GM19240 (cell line): ENCODE results near the gene MTRF1L.

Source experiments
- DNase-seq: peaks from one replicate; pipeline ENCODE4 v3.0.0; 2011; ENCODE audit warnings: low spot score; ENCODE audit not compliant: insufficient read length

The MTRF1L gene, protein sequence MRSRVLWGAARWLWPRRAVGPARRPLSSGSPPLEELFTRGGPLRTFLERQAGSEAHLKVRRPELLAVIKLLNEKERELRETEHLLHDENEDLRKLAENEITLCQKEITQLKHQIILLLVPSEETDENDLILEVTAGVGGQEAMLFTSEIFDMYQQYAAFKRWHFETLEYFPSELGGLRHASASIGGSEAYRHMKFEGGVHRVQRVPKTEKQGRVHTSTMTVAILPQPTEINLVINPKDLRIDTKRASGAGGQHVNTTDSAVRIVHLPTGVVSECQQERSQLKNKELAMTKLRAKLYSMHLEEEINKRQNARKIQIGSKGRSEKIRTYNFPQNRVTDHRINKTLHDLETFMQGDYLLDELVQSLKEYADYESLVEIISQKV

GRCh38 chr6:153002613-153003365, at the start of gene MTRF1L:
Gene MTRF1L, minus strand, starts transcription at chr6:153002709. Its CDS starts 24 bp downstream, at chr6:153002685.
- DNase-seq, result peak; percentile 53

GRCh38 chr6:153051801-153052200, 49.3 kb upstream of the MTRF1L start:
- DNase-seq, result no peak

- no peak for DNase-seq
Measured at GRCh38 chr6:153048631-153049030, 46.1 kb upstream of the MTRF1L start.

DNA sequence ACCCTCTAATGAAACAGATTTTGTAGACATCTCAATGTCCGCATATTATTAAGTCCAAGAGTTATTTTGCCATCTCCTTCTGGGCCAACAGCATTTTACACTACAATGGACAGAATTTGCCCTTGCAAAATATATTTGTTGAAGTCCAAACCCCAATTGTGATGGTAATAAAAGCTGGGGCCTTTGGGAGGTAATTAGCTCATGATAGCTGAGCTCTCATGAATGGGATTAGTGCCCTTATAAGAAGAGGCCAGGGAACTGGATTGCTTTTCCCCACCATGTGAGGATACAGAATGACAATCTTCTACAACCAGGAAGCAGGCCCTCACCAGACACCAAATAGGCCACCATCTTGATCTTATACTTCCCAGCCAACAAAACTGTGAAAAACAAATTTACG, 44.9 kb upstream of the MTRF1L start:
- no peak for DNase-seq

DNA sequence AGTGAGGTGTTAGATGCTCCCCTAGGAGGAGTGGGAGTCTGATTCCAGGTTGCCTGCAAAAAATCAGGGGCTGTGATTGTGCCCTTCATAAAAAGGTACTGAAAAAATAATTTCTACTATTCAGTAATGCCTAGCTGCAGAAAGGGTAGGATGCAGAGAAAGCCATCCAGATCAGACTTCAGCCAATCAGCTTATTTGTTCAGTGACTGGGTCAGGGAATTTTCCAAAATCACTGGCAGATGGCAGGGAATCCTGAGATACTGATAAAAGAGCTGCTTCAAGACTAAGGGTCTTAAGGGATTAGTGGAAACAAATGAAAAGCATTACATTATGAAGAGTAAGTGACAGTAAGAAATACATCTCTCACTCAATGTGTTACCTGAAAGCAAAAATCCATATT, 42.8 kb upstream of the MTRF1L start:
- DNase-seq, result no peak

DNA sequence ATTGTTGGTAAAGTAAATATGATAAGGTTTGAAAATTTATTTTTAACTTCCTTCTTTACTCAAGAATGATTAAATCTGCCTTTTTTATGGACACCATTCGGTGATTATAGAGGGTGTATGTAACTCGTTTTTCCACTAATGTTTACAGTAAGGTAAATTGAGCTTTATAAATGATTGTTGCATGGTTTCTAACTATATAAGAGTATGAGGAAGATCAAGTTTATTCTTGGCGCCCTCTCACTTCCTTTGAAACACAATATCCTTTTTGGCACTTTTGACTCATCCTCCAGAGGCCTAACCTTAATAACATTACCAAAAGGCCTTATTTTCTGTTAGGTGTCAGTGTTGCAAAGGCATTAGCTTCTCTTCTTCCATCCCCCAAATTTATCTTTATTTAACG, 41.8 kb upstream of the MTRF1L start:
- no peak for DNase-seq

- no peak for DNase-seq
Measured at GRCh38 chr6:153043719-153044118, 41.2 kb upstream of the MTRF1L start.

DNA sequence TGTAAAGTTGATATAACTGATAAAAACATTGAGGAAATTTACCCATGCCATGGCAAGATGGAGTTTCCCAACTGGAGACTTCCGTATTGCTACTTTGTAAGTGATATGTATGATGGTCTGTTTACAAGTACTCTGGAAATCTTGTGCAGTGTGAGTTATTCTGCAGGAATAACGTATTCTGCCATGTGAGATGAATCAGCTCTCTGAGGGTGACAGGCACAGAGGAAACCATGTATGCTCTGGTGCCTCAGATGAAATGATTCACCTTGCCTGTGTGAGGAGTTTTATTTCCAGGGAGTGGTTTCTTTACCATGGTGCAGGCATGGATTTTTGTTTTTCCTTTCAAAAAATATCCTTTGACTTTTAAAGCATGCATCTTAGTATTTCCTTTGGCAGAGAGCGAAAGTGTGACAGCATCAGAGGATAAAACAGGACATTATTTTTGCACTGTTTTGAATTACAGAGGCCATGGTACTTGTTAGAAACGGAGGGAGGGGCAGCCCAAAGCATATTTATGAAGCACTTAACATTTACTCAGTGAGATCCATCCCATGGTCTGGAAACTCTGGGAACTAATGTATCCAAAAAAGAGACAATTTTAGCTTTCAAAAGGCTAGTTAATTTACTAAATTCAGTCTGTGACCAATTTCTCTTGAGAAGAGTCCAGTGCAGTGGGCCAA, 36.0 kb upstream of the MTRF1L start:
- DNase-seq, result no peak

GRCh38 chr6:153034139-153034538, 31.6 kb upstream of the MTRF1L start:
- no peak for DNase-seq

DNA sequence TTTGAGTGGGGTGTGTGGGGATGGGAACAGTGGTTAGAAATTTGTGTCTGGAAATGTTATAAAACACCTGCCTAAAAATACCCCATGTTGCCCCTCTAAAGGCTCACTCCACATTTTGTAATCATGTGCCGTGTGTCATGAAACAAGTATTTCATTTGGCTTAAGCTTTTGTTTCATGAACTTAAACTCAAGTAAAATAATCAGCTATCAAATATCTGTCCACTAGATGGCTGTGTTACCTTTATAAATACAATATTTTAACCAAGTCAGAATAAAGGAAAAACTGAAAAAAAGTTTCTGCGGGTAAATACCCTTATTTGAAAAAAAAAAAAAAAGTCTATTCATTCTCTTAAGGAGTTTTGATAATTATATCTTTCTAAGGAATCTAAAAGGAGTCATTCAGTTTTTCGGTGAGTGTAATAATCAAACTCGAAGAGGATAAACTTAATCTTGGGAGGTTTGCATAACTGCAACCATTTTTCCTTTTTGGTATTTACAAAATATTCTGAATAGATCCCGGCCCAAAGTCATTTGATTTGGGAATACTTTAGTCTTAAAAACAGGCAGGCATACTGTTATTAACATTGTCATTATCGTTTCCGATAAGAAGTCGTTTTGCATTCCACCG, 29.9 kb upstream of the MTRF1L start:
- DNase-seq, result no peak

DNA sequence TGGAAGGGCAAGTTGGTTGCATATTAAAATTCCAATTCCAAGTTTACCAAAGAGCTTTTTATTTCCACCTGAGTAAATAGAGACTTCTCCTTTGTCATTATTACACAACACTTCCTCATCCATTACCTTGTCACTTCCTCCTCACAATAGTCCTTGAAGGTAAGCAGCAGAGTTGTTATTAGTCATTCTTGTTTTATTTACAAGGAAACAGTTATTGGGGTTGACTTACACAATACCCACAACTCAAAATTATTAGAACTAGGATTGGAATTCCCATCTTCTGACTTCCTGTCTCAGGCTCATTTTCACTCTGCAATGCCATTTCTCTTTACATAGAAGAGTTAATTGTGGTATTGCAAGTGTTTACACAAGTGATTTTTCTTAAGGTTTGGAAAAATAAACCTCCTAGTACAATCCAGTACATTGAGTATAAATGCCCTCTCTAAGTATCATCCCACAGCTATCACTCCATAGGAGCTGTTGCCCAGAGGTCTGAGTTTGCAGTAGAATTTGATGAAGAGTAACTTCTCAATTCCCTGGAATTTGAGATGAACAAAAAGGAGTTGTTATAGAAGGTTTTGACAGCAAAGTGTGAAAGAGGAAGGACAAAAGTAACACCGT, 28.9 kb upstream of the MTRF1L start:
- DNase-seq, result no peak

DNA sequence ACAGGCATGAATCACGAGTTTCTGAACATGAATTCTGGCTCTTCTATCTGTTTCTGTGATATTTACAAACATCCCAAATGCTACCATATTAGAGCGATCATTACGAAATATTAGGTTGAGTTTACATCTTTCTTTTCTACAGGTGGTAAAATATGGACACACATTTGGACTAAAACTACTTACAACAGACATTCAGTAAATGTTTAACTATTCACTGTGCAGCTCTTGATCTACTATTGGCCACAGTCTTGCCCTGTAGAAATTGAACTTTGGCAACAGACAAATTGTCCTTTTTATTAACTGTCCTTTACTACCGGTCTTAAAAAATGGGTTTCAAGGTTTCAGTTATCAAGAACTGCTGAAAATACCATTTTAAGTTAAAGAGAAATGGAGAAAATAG, 26.5 kb upstream of the MTRF1L start:
- DNase-seq, result no peak

DNA sequence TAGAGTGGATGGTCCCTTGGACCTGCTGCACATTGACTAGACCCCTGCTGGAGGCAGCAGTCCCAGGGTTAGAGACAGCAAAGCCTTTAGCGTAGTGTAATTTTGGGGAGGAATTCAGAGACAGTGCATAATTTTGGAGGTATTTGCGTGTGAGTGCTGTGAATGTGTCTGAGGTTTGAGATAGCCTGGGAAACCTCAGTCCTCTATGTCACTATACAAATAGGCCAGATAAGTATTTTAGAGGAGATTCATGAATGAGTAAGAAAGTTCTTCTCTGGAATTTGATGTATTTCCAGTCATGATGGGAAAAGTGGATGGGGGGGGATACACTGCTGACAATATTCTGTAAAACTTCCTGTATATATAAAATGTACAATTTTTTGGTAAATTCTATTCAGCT, 25.8 kb upstream of the MTRF1L start:
- DNase-seq, result no peak

DNA sequence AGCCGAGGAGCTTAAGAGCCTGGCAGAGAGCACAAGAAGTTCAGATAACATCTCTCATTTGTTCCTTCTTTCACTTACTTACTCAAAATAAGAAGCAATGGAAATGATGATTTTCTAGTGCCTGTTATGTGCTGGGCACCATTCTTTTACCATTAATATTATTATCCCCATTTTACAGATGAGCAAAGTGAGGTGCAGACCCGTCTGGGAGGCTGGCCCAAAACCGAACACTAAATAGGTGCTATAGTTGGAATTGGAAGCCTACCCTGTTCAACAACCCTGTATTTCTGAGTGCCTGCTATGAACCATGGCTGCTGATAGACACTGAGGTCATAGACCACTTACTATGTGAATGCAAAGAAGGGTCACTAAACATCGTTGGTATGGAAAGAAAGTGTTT, 25.0 kb upstream of the MTRF1L start:
- no peak for DNase-seq

GRCh38 chr6:153024709-153025017, 22.2 kb upstream of the MTRF1L start:
- DNase-seq, result no peak

- DNase-seq, result peak; percentile 30
Measured at GRCh38 chr6:153023977-153024708, 21.6 kb upstream of the MTRF1L start.

- DNase-seq, result no peak
Measured at GRCh38 chr6:153018355-153018754, 15.8 kb upstream of the MTRF1L start.

DNA sequence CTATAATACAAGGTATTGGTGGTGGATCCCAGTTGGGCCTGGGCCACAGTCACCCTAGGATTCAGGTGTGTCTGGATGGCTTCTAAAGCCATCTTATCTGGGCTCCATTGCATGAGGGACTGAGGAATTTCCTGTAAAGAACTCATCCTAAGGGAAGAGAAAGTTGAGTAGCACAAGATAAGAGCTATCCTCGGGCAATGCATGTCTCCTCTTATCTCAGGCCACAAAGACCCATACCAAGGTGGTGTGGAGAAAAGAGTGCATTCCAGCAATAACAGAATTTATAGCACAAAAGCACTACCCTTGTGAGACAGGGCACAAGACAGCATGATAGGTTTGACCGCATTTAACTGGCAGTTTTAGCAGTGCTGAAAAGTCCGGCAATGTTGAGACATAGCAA, 14.3 kb upstream of the MTRF1L start:
- DNase-seq, result no peak

GRCh38 chr6:153015094-153015640, 12.7 kb upstream of the MTRF1L start:
- no peak for DNase-seq

- DNase-seq, result no peak
Measured at GRCh38 chr6:153013438-153013837, 10.9 kb upstream of the MTRF1L start.

GRCh38 chr6:153012856-153013255, 10.3 kb upstream of the MTRF1L start:
- DNase-seq, result no peak
